Thyroid gland (tissue), 4 donors: ENCODE measurements around the gene CRBN. TPM values are rescaled to one million over a fixed set of nuclear protein-coding genes. Genes with fewer than 3 reads are reported as not detected.

ENCODE experiments used
- DNase-seq, 2 donors: peaks; one replicate each; pipeline ENCODE4 v3.0.0-alpha.2; 2019
- H3K27ac ChIP-seq, 3 donors: fragments of 200-600 bp; sonication (generic); 1 replicate in 2 of 3; 2 replicates in 1 of 3; pipeline ENCODE4 v1.5.1; 2016 to 2019; ENCODE audit warnings: mild to moderate bottlenecking in 1 of 3, moderate library complexity in 1 of 3
- H3K27me3 ChIP-seq: fragments of 200-600 bp; sonication (generic); one replicate; pipeline ENCODE4 v1.5.1; 2019
- H3K36me3 ChIP-seq, 2 donors: fragments of 200-600 bp; sonication (generic); one replicate each; pipeline ENCODE4 v1.5.1; 2016 to 2019
- H3K4me1 ChIP-seq, 2 donors: fragments of 200-600 bp; sonication (generic); one replicate each; pipeline ENCODE4 v1.5.1; 2017 to 2019
- H3K4me3 ChIP-seq, 3 donors: fragments of 200-600 bp; sonication (generic); replicated peaks in 1 of 3; 1 replicate in 2 of 3; 2 replicates in 1 of 3; pipeline ENCODE4 v1.5.1; 2016; ENCODE audit warnings: mild to moderate bottlenecking in 1 of 3
- H3K9me3 ChIP-seq: fragments of 200-600 bp; sonication (generic); one replicate; pipeline ENCODE4 v1.5.1; 2017
- CTCF ChIP-seq, 6 experiments: fragments of 200-600 bp in 3 of 6; fragments of 450-650 bp in 3 of 6; sonication (generic) in 3 of 6; IDR thresholded peaks; one replicate each; pipeline ENCODE4 v1.5.1; 2016 to 2019; ENCODE audit warnings: antibody characterized with exemption in 6 of 6, mild to moderate bottlenecking in 2 of 6, inconsistent platforms in 1 of 6, moderate library complexity in 1 of 6
- POLR2A ChIP-seq, 2 donors: fragments of 450-650 bp; IDR thresholded peaks; one replicate each; pipeline ENCODE4 v1.6.1; 2017; ENCODE audit warnings: antibody characterized with exemption in 2 of 2, mild to moderate bottlenecking in 2 of 2, moderate library complexity in 1 of 2
- WGBS, 2 donors: methylation state at CpG; one replicate each; pipeline ENCODE4 v1.1.5; 2017; 5-methylcytosine and 5-hydroxymethylcytosine counted together
- intact Hi-C: fragments of 100-400 bp; cut with DNase I; formaldehyde crosslinking; loops from one replicate; pipeline ENCODE4 v1.15.1; 2023
- total RNA-seq, 4 donors: library from RNA; depleted of rRNA; stranded (reverse); fragments of >200 nt; gene quantifications; one replicate each; pipeline ENCODE4 v1.2.3, GENCODE V29; 2016

The CRBN gene
- total RNA-seq, 4 donors from 2014 or later: 74.3 to 138 (median 91.4) TPM

GRCh38 chr3:3119393-3119851 is 60.1 kb downstream of the CRBN start:
- DNase-seq: no peak
- Histone ChIP-seq H3K36me3 (no peaks in the 10 kb centered on the region), H3K27me3 (no peaks in the 10 kb centered on the region), H3K9me3 (no peaks in the 10 kb centered on the region), H3K4me3 (no peak overlapping the region), H3K4me1 (no peaks in the 10 kb centered on the region), H3K27ac (no peak overlapping the region)
- TF ChIP-seq CTCF (IDR thresholded peaks at IDR 0.05) (no peak), POLR2A (IDR thresholded peaks at IDR 0.05) (no peak)
- intact Hi-C loops: no loop called here
- 69 to 80% methylated on average over 4 of the region's 4 CpGs for WGBS, 2 donors

GRCh38 chr3:3117651-3118050 is 61.8 kb downstream of the CRBN start:
- WGBS, 2 donors: 89 to 93% methylated on average over 2 of the region's 2 CpGs
- intact Hi-C loops: no loop called here
- TF ChIP-seq CTCF (IDR thresholded peaks at IDR 0.05): no peak
- no peak for TF ChIP-seq POLR2A (IDR thresholded peaks at IDR 0.05)
- DNase-seq: no peak
- no peaks in the 10 kb centered on the region for H3K4me1 ChIP-seq
- H3K4me3 ChIP-seq: no peak overlapping the region
- no peaks in the 10 kb centered on the region for H3K36me3 ChIP-seq
- no peaks in the 10 kb centered on the region for H3K27me3 ChIP-seq
- no peaks in the 10 kb centered on the region for H3K9me3 ChIP-seq
- no peak overlapping the region for H3K27ac ChIP-seq

- Histone ChIP-seq H3K27ac (no peak overlapping the region), H3K4me3 (no peak overlapping the region), H3K9me3 (no peaks in the 10 kb centered on the region), H3K27me3 (no peaks in the 10 kb centered on the region), H3K4me1 (no peaks in the 10 kb centered on the region), H3K36me3 (no peaks in the 10 kb centered on the region)
- intact Hi-C loops: no loop called here
- 75 to 78% methylated on average over 4 of the region's 4 CpGs for WGBS, 2 donors
- TF ChIP-seq POLR2A (IDR thresholded peaks at IDR 0.05) (no peak), CTCF (IDR thresholded peaks at IDR 0.05) (no peak)
- no peak for DNase-seq
Measured at GRCh38 chr3:3113042-3113709, 66.3 kb downstream of the CRBN start.

- TF ChIP-seq POLR2A (IDR thresholded peaks at IDR 0.05) (no peak), CTCF (IDR thresholded peaks at IDR 0.05) (no peak)
- DNase-seq: no peak
- H3K4me1 ChIP-seq: no peaks in the 10 kb centered on the region
- no peak overlapping the region for H3K4me3 ChIP-seq
- 59 to 75% methylated on average over 7 of the region's 7 CpGs for WGBS, 2 donors
- no peaks in the 10 kb centered on the region for H3K27me3 ChIP-seq
- no peaks in the 10 kb centered on the region for H3K36me3 ChIP-seq
- intact Hi-C loops: no loop called here
- H3K27ac ChIP-seq: no peak overlapping the region
- H3K9me3 ChIP-seq: no peaks in the 10 kb centered on the region
Measured at GRCh38 chr3:3110749-3111361, 68.6 kb downstream of the CRBN start.

- no peak within 1 kb of the TSS for H3K4me3 ChIP-seq
- no peaks in the 10 kb centered on the region for H3K36me3 ChIP-seq
- TF ChIP-seq CTCF (IDR thresholded peaks at IDR 0.05) (no peak), POLR2A (IDR thresholded peaks at IDR 0.05) (no peak)
- DNase-seq: no peak
- H3K4me1 ChIP-seq: no peaks in the 10 kb centered on the region
- 40 to 43% methylated on average over 4 of the region's 4 CpGs for WGBS, 2 donors
- H3K27me3 ChIP-seq: no peaks in the 10 kb centered on the region
- intact Hi-C loops: no loop called here
- no peaks in the 10 kb centered on the region for H3K9me3 ChIP-seq
- H3K27ac ChIP-seq: no peak within 1 kb of the TSS
Measured at GRCh38 chr3:3110299-3110630, 69.2 kb downstream of the CRBN start, which contains the start of gene IL5RA. IL5RA (minus strand) TSS chr3:3110374; CDS start chr3:3104984, 5,390 bp downstream.
